Stimulated activated CD8-positive, alpha-beta memory T cell treated with anti-CD3 and anti-CD28 coated beads, Interleukin-4, amount 100 ng/mL, for 4 hours (primary cell): Measurements from ENCODE around the gene SLC8A1.

Experiments
- DNase-seq, 2 donors: peaks; one replicate each; pipeline ENCODE4 v3.0.0-alpha.2; 2020; ENCODE audit warnings: low read depth in 2 of 2, low spot score in 1 of 2

SLC8A1 gene

GRCh38 chr2:40388161-40388560 is 63.7 kb downstream of the SLC8A1 start:
- DNase-seq = no peak

GRCh38 chr2:40386177-40386576 is 65.7 kb downstream of the SLC8A1 start:
- no peak for DNase-seq

- no peak for DNase-seq
Measured at GRCh38 chr2:40384714-40385113, 67.2 kb downstream of the SLC8A1 start.

GRCh38 chr2:40384233-40384632 is 67.7 kb downstream of the SLC8A1 start:
- no peak for DNase-seq

GRCh38 chr2:40380721-40381120 is 71.2 kb downstream of the SLC8A1 start:
- DNase-seq = no peak

- no peak for DNase-seq
Measured at GRCh38 chr2:40380041-40380440, 71.8 kb downstream of the SLC8A1 start.

GRCh38 chr2:40374543-40375240 is 77.2 kb downstream of the SLC8A1 start:
- no peak for DNase-seq

GRCh38 chr2:40373111-40373510 is 78.8 kb downstream of the SLC8A1 start:
- DNase-seq = no peak

GRCh38 chr2:40372283-40372985 is 79.5 kb downstream of the SLC8A1 start:
- DNase-seq = no peak

GRCh38 chr2:40371525-40372282 is 80.2 kb downstream of the SLC8A1 start:
- DNase-seq = no peak

- DNase-seq = no peak
Measured at GRCh38 chr2:40370007-40370395, 81.9 kb downstream of the SLC8A1 start.

GRCh38 chr2:40369267-40370006 is 82.5 kb downstream of the SLC8A1 start:
- no peak for DNase-seq

- no peak for DNase-seq
Measured at GRCh38 chr2:40367652-40368051, 84.2 kb downstream of the SLC8A1 start.

- no peak for DNase-seq
Measured at GRCh38 chr2:40367032-40367431, 84.9 kb downstream of the SLC8A1 start.

GRCh38 chr2:40364151-40364874 is 87.6 kb downstream of the SLC8A1 start:
- no peak for DNase-seq

GRCh38 chr2:40363631-40364030 is 88.3 kb downstream of the SLC8A1 start:
- no peak for DNase-seq

GRCh38 chr2:40363231-40363630 is 88.7 kb downstream of the SLC8A1 start:
- DNase-seq = no peak

GRCh38 chr2:40361478-40361877 is 90.4 kb downstream of the SLC8A1 start:
- DNase-seq = no peak

- no peak for DNase-seq
Measured at GRCh38 chr2:40360652-40361051, 91.2 kb downstream of the SLC8A1 start.

- DNase-seq = no peak
Measured at GRCh38 chr2:40359811-40360210, 92.1 kb downstream of the SLC8A1 start.

GRCh38 chr2:40358783-40359182 is 93.1 kb downstream of the SLC8A1 start:
- DNase-seq = no peak
